Activated CD4-positive, alpha-beta T cell treated with anti-CD3 and anti-CD28 coated beads, Interleukin-2, amount 10 ng/mL, durations not matched to agents 7 days and 5 days (primary cell): ENCODE measurements around the gene SEPTIN14. TPM values are rescaled to one million over a fixed set of nuclear protein-coding genes. Genes with fewer than 3 reads are reported as not detected.
A peak's percentile ranks its signal among the peaks of the same experiment; 100 is the strongest.
"Not testable (repeated sequence)": the region's sequence is repeated elsewhere in the genome, so short reads cannot be mapped to it uniquely, and the experiment has no call there.

Experiments used
- CTCF ChIA-PET: fragments of 350-600 bp; sonication (Branson Sonifier 250); formaldehyde crosslinking; loops from one replicate; lab custom pipeline; 2021; ENCODE audit warnings: antibody characterized with exemption; lab: Charles Lee
- POLR2A ChIA-PET: fragments of 350-600 bp; sonication (Branson Sonifier 250); formaldehyde crosslinking; loops from one replicate; lab custom pipeline; 2021; ENCODE audit warnings: antibody characterized with exemption; lab: Charles Lee
- DNase-seq: peaks from one replicate; pipeline ENCODE4 v3.0.0-alpha.2; 2020
- H3K27ac Mint-ChIP-seq: one replicate; pipeline ENCODE4 v1.8.0; 2021; ENCODE audit warnings: mild to moderate bottlenecking, moderate library complexity, mixed read lengths
- H3K27me3 Mint-ChIP-seq: one replicate; pipeline ENCODE4 v1.8.0; 2021; ENCODE audit warnings: mixed read lengths
- H3K36me3 Mint-ChIP-seq: one replicate; pipeline ENCODE4 v1.8.0; 2021; ENCODE audit warnings: low read depth, mixed read lengths
- H3K4me1 Mint-ChIP-seq: one replicate; pipeline ENCODE4 v1.8.0; 2021; ENCODE audit warnings: mixed read lengths
- H3K4me3 Mint-ChIP-seq: one replicate; pipeline ENCODE4 v1.8.0; 2021; ENCODE audit warnings: mild to moderate bottlenecking, moderate library complexity, mixed read lengths
- H3K9me3 Mint-ChIP-seq: one replicate; pipeline ENCODE4 v1.8.0; 2021; ENCODE audit warnings: mixed read lengths
- total RNA-seq, 2 experiments: library from RNA; stranded (reverse); gene quantifications; one replicate each; pipeline ENCODE4 v1.2.3, GENCODE V29; 2021

Gene SEPTIN14
- total RNA-seq, result not detected

DNA sequence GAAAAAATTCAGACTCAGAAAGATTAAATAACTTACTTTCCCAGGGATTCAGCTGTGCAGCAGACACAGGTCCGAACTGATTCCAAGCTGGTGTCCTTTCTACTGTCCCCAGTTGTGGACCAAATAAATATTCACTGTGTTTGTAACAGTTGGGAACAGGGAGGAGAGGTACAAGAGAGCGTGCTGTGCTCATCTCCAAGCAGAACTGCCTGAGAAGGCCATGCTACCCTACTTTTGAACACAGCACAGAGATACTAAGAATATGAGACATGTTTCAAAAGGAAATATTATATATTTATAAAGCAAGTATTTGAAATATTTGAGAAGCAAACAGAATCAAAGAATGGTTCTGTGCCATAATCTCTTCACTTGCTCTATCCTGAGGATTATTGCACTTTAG lies at the start of gene SEPTIN14:
SEPTIN14 (minus strand) TSS at position 101 of the 400 bp plus-strand sequence. CDS start 756 bp downstream, outside the sequence.
- H3K9me3 Mint-ChIP-seq, H3K27me3 Mint-ChIP-seq, H3K4me3 Mint-ChIP-seq, H3K36me3 Mint-ChIP-seq, CTCF ChIA-PET, POLR2A ChIA-PET, H3K27ac Mint-ChIP-seq, DNase-seq, H3K4me1 Mint-ChIP-seq: not testable (repeated sequence)

GRCh38 chr7:55903985-55904759 lies 41.6 kb upstream of the SEPTIN14 start:
- Mint-ChIP-seq H3K9me3 (peaks cover 12% of the 10 kb centered on the region), H3K36me3 (peaks cover 10% of the 10 kb centered on the region), H3K27ac (no peak overlapping the region), H3K4me3 (no peak overlapping the region), H3K27me3 (no peaks in the 10 kb centered on the region), H3K4me1 (no peaks in the 10 kb centered on the region)
- POLR2A ChIA-PET, result no interaction called here
- CTCF ChIA-PET, result no interaction called here
- DNase-seq, result no peak

- H3K27me3 Mint-ChIP-seq, H3K27ac Mint-ChIP-seq, H3K4me1 Mint-ChIP-seq, DNase-seq, POLR2A ChIA-PET, H3K36me3 Mint-ChIP-seq, H3K4me3 Mint-ChIP-seq: not testable (repeated sequence)
- CTCF ChIA-PET, result interaction anchor here (1.1 kb wide), 1 partner anchor 16 kb away, joined by 3 read pairs; no protein-coding TSS in a partner anchor
- peaks cover 14% of the 10 kb centered on the region for H3K9me3 Mint-ChIP-seq
These were observed 38.5 kb upstream of the SEPTIN14 start for GRCh38 chr7:55901059-55901458.

- Mint-ChIP-seq H3K27ac (no peak overlapping the region), H3K4me1 (no peaks in the 10 kb centered on the region), H3K9me3 (peaks cover 14% of the 10 kb centered on the region), H3K36me3 (peaks cover 3% of the 10 kb centered on the region), H3K27me3 (no peaks in the 10 kb centered on the region), H3K4me3 (no peak overlapping the region)
- POLR2A ChIA-PET, result interaction anchor here (0.7 kb wide), 1 partner anchor 22 kb away, joined by 3 read pairs; no protein-coding TSS in a partner anchor
- DNase-seq, result no peak
- CTCF ChIA-PET, result no interaction called here
These were observed 35.7 kb upstream of the SEPTIN14 start for GRCh38 chr7:55898287-55898686.

GRCh38 chr7:55895021-55895420 lies 32.5 kb upstream of the SEPTIN14 start:
- Mint-ChIP-seq H3K27ac (no peak overlapping the region), H3K4me1 (no peaks in the 10 kb centered on the region), H3K27me3 (no peaks in the 10 kb centered on the region), H3K9me3 (peaks cover 8% of the 10 kb centered on the region), H3K4me3 (no peak overlapping the region), H3K36me3 (peaks cover 2% of the 10 kb centered on the region)
- ChIA-PET CTCF (no interaction called here), POLR2A (no interaction called here)
- DNase-seq, result no peak

- H3K27ac Mint-ChIP-seq, result no peak overlapping the region
- no peaks in the 10 kb centered on the region for H3K4me1 Mint-ChIP-seq
- H3K27me3 Mint-ChIP-seq, result no peaks in the 10 kb centered on the region
- H3K36me3 Mint-ChIP-seq, result no peaks in the 10 kb centered on the region
- no peak for DNase-seq
- no peak overlapping the region for H3K4me3 Mint-ChIP-seq
- CTCF ChIA-PET, result interaction anchor here (0.8 kb wide), 1 partner anchor 11 kb away, joined by 3 read pairs; no protein-coding TSS in a partner anchor
- POLR2A ChIA-PET, result no interaction called here
- peaks cover 6% of the 10 kb centered on the region for H3K9me3 Mint-ChIP-seq
These were observed 31.4 kb upstream of the SEPTIN14 start for GRCh38 chr7:55893940-55894339.

DNA sequence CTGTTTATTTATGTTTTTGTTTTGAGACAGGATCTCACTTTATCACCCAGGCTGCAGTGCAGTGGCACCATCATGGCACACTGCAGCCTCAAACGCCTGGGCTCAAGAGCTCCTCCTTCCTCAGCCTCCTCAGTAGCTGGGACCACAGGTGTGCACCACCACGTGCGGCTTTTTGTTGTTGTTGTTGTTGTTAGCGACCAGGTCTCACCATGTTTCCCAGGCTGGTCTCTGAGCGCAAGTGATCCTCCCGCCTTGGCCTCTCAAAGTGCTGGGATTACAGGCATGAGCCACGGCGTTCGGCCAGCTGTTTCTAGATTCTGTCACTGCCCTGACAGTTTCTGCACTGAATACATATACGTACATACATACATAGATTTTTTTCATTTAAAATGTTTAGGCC lies 25.8 kb upstream of the SEPTIN14 start:
- H3K27me3 Mint-ChIP-seq, CTCF ChIA-PET, H3K36me3 Mint-ChIP-seq, H3K4me1 Mint-ChIP-seq, POLR2A ChIA-PET, DNase-seq, H3K9me3 Mint-ChIP-seq: not testable (repeated sequence)
- H3K27ac Mint-ChIP-seq, result peak overlapping the region; percentile 88
- peak overlapping the region; percentile 77 for H3K4me3 Mint-ChIP-seq

GRCh38 chr7:55887821-55888247 lies 25.3 kb upstream of the SEPTIN14 start:
- Mint-ChIP-seq H3K9me3 (no peaks in the 10 kb centered on the region), H3K27me3 (no peaks in the 10 kb centered on the region), H3K4me1 (peaks cover 9% of the 10 kb centered on the region), H3K4me3 (peak overlapping the region; percentile 77), H3K36me3 (no peaks in the 10 kb centered on the region), H3K27ac (peak overlapping the region; percentile 88)
- ChIA-PET CTCF (no interaction called here), POLR2A (no interaction called here)
- no peak for DNase-seq

- CTCF ChIA-PET, result no interaction called here
- Mint-ChIP-seq H3K27ac (no peak overlapping the region), H3K4me1 (peaks cover 9% of the 10 kb centered on the region), H3K27me3 (no peaks in the 10 kb centered on the region), H3K4me3 (no peak overlapping the region), H3K9me3 (no peaks in the 10 kb centered on the region), H3K36me3 (no peaks in the 10 kb centered on the region)
- POLR2A ChIA-PET, result no interaction called here
- no peak for DNase-seq
These were observed 21.8 kb upstream of the SEPTIN14 start for GRCh38 chr7:55884321-55884720.

GRCh38 chr7:55878691-55879090 lies 16.1 kb upstream of the SEPTIN14 start:
- H3K36me3 Mint-ChIP-seq, result no peaks in the 10 kb centered on the region
- no peaks in the 10 kb centered on the region for H3K9me3 Mint-ChIP-seq
- H3K27ac Mint-ChIP-seq, result no peak overlapping the region
- ChIA-PET CTCF (interaction anchor here (0.6 kb wide), 1 partner anchor 1201 kb away, joined by 4 read pairs; no protein-coding TSS in a partner anchor), POLR2A (no interaction called here)
- H3K4me3 Mint-ChIP-seq, result no peak overlapping the region
- no peaks in the 10 kb centered on the region for H3K27me3 Mint-ChIP-seq
- DNase-seq, result no peak
- H3K4me1 Mint-ChIP-seq, result no peaks in the 10 kb centered on the region

- no peaks in the 10 kb centered on the region for H3K36me3 Mint-ChIP-seq
- no peak overlapping the region for H3K4me3 Mint-ChIP-seq
- no peaks in the 10 kb centered on the region for H3K27me3 Mint-ChIP-seq
- no peaks in the 10 kb centered on the region for H3K4me1 Mint-ChIP-seq
- DNase-seq, result no peak
- H3K9me3 Mint-ChIP-seq, result no peaks in the 10 kb centered on the region
- CTCF ChIA-PET, result no interaction called here
- H3K27ac Mint-ChIP-seq, result no peak overlapping the region
- POLR2A ChIA-PET, result no interaction called here
These were observed 14.8 kb upstream of the SEPTIN14 start for GRCh38 chr7:55877308-55877707.

DNA sequence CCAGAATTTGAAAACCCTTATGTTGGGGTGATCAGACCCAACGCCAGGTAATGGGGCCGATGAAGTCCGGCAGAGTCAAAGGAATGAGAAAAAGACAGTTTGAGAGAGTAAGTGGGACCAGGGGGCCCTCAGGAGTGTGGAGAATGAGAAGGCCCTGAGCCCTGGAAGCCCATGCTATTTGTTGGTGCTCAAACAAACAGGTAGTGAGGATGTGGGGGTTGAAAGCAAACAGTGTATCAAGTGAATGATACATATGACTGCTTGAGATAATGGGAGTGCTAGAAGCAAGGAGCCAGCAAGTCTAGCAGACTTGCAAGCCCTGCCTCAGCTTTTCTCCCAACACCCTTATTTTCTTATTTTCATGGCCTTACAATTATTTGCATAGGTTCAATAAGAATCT lies 11.2 kb upstream of the SEPTIN14 start:
- Mint-ChIP-seq H3K4me3 (no peak overlapping the region), H3K4me1 (no peaks in the 10 kb centered on the region), H3K27me3 (no peaks in the 10 kb centered on the region), H3K27ac (no peak overlapping the region), H3K36me3 (no peaks in the 10 kb centered on the region), H3K9me3 (peaks cover 6% of the 10 kb centered on the region)
- ChIA-PET POLR2A (no interaction called here), CTCF (no interaction called here)
- no peak for DNase-seq

- no peak overlapping the region for H3K4me3 Mint-ChIP-seq
- DNase-seq, result no peak
- H3K4me1 Mint-ChIP-seq, result no peaks in the 10 kb centered on the region
- peaks cover 6% of the 10 kb centered on the region for H3K9me3 Mint-ChIP-seq
- H3K27me3 Mint-ChIP-seq, result no peaks in the 10 kb centered on the region
- no peaks in the 10 kb centered on the region for H3K36me3 Mint-ChIP-seq
- CTCF ChIA-PET, result no interaction called here
- POLR2A ChIA-PET, result no interaction called here
- H3K27ac Mint-ChIP-seq, result no peak overlapping the region
These were observed 9.5 kb upstream of the SEPTIN14 start for GRCh38 chr7:55871932-55872485.
